Posterior vena cava (tissue), 2 donors: ENCODE data around the gene OR2S2. TPM values are rescaled to one million over a fixed set of nuclear protein-coding genes. Genes with fewer than 3 reads are reported as not detected.
"Not testable (repeated sequence)": the region's sequence is repeated elsewhere in the genome, so short reads cannot be mapped to it uniquely, and the experiment has no call there.

Experiments
- DNase-seq: peaks from one replicate; pipeline ENCODE4 v3.0.0-alpha.2; 2020; ENCODE audit warnings: low spot score
- intact Hi-C, 2 donors: fragments of 100-400 bp; cut with DNase I; formaldehyde crosslinking; loops; one replicate each; pipeline versions ENCODE4 v1.14.1 to v1.14.2; 2022 to 2023
- total RNA-seq, 2 donors: library from RNA; stranded (reverse); fragmentation: NEBNext Ultra II Directional; extraction: Animal tissue kit (Norgen Biotek cat#: 25700); gene quantifications; one replicate each; pipeline ENCODE4 v1.2.1, GENCODE V29; 2021
- donor health status: DM: yes; HTN: yes; CAD: no.
- donor health status: DM: yes; HTN: yes; CAD: no.

OR2S2 gene
- total RNA-seq, 2 donors from 2014 or later = not detected

GRCh38 chr9:35938474-35939356 lies 19.2 kb downstream of the OR2S2 start:
- no peak for DNase-seq
- intact Hi-C loops = no loop called here

GRCh38 chr9:35937227-35937626 lies 20.7 kb downstream of the OR2S2 start:
- DNase-seq = no peak
- intact Hi-C loops = no loop called here

- intact Hi-C loops = no loop called here
- DNase-seq = no peak
Measured at GRCh38 chr9:35935755-35936509, 22.0 kb downstream of the OR2S2 start.

GRCh38 chr9:35935261-35935660 lies 22.7 kb downstream of the OR2S2 start:
- DNase-seq = no peak
- intact Hi-C loops = no loop called here

- DNase-seq, intact Hi-C loops: not testable (repeated sequence)
Measured at GRCh38 chr9:35934069-35934468, 23.9 kb downstream of the OR2S2 start.

GRCh38 chr9:35933550-35934067 lies 24.3 kb downstream of the OR2S2 start:
- intact Hi-C loops = no loop called here
- no peak for DNase-seq

GRCh38 chr9:35932735-35933134 lies 25.2 kb downstream of the OR2S2 start:
- intact Hi-C loops = no loop called here

GRCh38 chr9:35930989-35931388 lies 27.0 kb downstream of the OR2S2 start:
- no peak for DNase-seq
- intact Hi-C loops = no loop called here

More at GRCh38 chr9:35932735-35933134, 25.2 kb downstream of the OR2S2 start:
- no peak for DNase-seq

GRCh38 chr9:35930521-35930920 lies 27.4 kb downstream of the OR2S2 start:
- no peak for DNase-seq
- intact Hi-C loops = no loop called here

GRCh38 chr9:35929453-35929718 lies 28.6 kb downstream of the OR2S2 start:
- no peak for DNase-seq
- intact Hi-C loops = no loop called here

- intact Hi-C loops = no loop called here
- DNase-seq = no peak
Measured at GRCh38 chr9:35928591-35929452, 29.1 kb downstream of the OR2S2 start.

GRCh38 chr9:35923927-35924763 lies 33.8 kb downstream of the OR2S2 start:
- intact Hi-C loops = no loop called here
- DNase-seq = peak; percentile 84

GRCh38 chr9:35923598-35923926 lies 34.4 kb downstream of the OR2S2 start:
- no peak for DNase-seq
- intact Hi-C loops = no loop called here

GRCh38 chr9:35920051-35920620 lies 37.8 kb downstream of the OR2S2 start:
- DNase-seq = no peak
- intact Hi-C loops = no loop called here

- intact Hi-C loops = no loop called here
- no peak for DNase-seq
Measured at GRCh38 chr9:35919212-35920008, 38.5 kb downstream of the OR2S2 start.

GRCh38 chr9:35918780-35919179 lies 39.2 kb downstream of the OR2S2 start:
- DNase-seq = no peak
- intact Hi-C loops = no loop called here

GRCh38 chr9:35917261-35917660 lies 40.7 kb downstream of the OR2S2 start:
- intact Hi-C loops = no loop called here
- no peak for DNase-seq
